Brain microvascular endothelial cell (primary cell): ENCODE results near the gene CAST.

Experiments
- DNase-seq: peaks from one replicate; pipeline ENCODE4 v3.0.0-alpha.2; 2020
- H3K27ac ChIP-seq: fragments of 250-450 bp; sonication (Bioruptor Pico); 2 replicates; pipeline ENCODE4 v1.5.1; 2020; ENCODE audit warnings: mild to moderate bottlenecking, moderate library complexity
- H3K27me3 ChIP-seq: fragments of 250-450 bp; sonication (Bioruptor Pico); replicated peaks from 2 replicates; pipeline ENCODE4 v1.5.1; 2020; ENCODE audit warnings: mild to moderate bottlenecking
- H3K36me3 ChIP-seq: fragments of 250-450 bp; sonication (Bioruptor Pico); replicated peaks from 2 replicates; pipeline ENCODE4 v1.5.1; 2020; ENCODE audit warnings: mild to moderate bottlenecking
- H3K4me3 ChIP-seq: 2 replicates; pipeline ENCODE4 v1.5.1; 2011; ENCODE audit warnings: low read depth, mild to moderate bottlenecking, control low read depth, low read length, moderate library complexity
- in situ Hi-C: cut with HindIII; loops from 2 replicates; pipeline ENCODE4 v1.10.0; 2017; ENCODE audit warnings: low sequenced_read_pairs, low pct_ligation_motif_present
- TF ChIP-seq, protein P1 (sequence below): IDR thresholded peaks from 2 replicates; pipeline ENCODE4 v1.5.1; 2011; ENCODE audit warnings: low read depth, mild to moderate bottlenecking, moderate library complexity, low read length, control low read depth, inconsistent platforms; ENCODE audit errors: missing control alignments

The CAST gene

GRCh38 chr5:96772542-96772941 lies 110.4 kb downstream of the CAST start:
- in situ Hi-C loops = no loop called here
- Histone ChIP-seq H3K4me3 (no peak overlapping the region), H3K27ac (no peak overlapping the region), H3K27me3 (no peaks in the 10 kb centered on the region), H3K36me3 (peaks cover 76% of the 10 kb centered on the region)
- TF ChIP-seq, protein P1, sequence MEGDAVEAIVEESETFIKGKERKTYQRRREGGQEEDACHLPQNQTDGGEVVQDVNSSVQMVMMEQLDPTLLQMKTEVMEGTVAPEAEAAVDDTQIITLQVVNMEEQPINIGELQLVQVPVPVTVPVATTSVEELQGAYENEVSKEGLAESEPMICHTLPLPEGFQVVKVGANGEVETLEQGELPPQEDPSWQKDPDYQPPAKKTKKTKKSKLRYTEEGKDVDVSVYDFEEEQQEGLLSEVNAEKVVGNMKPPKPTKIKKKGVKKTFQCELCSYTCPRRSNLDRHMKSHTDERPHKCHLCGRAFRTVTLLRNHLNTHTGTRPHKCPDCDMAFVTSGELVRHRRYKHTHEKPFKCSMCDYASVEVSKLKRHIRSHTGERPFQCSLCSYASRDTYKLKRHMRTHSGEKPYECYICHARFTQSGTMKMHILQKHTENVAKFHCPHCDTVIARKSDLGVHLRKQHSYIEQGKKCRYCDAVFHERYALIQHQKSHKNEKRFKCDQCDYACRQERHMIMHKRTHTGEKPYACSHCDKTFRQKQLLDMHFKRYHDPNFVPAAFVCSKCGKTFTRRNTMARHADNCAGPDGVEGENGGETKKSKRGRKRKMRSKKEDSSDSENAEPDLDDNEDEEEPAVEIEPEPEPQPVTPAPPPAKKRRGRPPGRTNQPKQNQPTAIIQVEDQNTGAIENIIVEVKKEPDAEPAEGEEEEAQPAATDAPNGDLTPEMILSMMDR = no peak
- DNase-seq = no peak

- Histone ChIP-seq H3K36me3 (peaks cover 77% of the 10 kb centered on the region), H3K27ac (no peak overlapping the region), H3K27me3 (no peaks in the 10 kb centered on the region), H3K4me3 (no peak overlapping the region)
- TF ChIP-seq, protein P1 = no peak
- in situ Hi-C loops = no loop called here
- DNase-seq = no peak
Measured at GRCh38 chr5:96775050-96775449, 112.9 kb downstream of the CAST start.

DNA sequence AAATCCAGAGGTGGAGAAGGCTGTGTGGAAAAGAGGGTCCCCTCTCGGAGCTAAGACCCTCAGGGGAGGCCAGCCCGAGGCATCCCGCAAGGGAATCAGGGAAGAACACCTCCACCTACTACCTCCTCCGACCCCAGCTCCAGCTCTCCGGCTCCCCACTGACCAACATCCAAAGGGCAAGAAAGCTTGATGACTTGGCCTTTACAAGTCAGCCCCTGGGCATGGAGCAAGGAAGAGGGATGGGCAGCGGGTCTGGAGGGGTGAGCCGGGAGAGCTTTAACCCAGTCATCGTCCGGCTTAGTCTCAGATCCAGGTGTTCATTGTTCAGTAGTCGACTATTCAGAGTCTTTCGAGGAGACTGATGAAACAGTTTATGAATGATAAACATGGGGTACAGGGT lies 113.5 kb downstream of the CAST start:
- no peak overlapping the region for H3K4me3 ChIP-seq
- TF ChIP-seq, protein P1 = no peak
- no peaks in the 10 kb centered on the region for H3K27me3 ChIP-seq
- DNase-seq = no peak
- in situ Hi-C loops = no loop called here
- H3K27ac ChIP-seq = no peak overlapping the region
- peaks cover 71% of the 10 kb centered on the region for H3K36me3 ChIP-seq

- Histone ChIP-seq H3K27me3 (no peaks in the 10 kb centered on the region), H3K27ac (no peak overlapping the region), H3K4me3 (no peak overlapping the region), H3K36me3 (peaks cover 62% of the 10 kb centered on the region)
- in situ Hi-C loops = no loop called here
- no peak for DNase-seq
- TF ChIP-seq, protein P1 = no peak
Measured at GRCh38 chr5:96776621-96777020, 114.4 kb downstream of the CAST start.

DNA sequence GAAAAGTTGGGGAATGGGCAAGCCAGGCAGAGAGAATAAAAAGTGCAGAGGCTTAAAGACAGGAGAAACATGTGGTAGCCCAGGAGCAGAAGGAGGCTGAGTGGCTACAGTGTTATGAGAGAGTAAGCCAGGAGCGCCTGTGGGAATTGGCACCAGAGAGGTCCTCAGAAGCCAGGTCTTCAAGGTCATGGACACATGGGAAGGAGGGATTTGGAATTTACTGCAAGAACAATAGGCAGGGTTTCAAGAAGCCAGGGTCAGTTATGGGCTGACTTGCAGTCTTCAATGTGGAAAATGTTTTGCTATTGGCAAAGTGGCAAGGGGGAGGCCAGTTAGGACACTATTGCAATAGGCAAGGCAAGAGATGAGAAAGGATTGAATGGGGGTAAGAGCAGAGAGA lies 116.2 kb downstream of the CAST start:
- in situ Hi-C loops = no loop called here
- Histone ChIP-seq H3K27ac (no peak overlapping the region), H3K27me3 (no peaks in the 10 kb centered on the region), H3K4me3 (no peak overlapping the region), H3K36me3 (peaks cover 59% of the 10 kb centered on the region)
- no peak for DNase-seq
- TF ChIP-seq, protein P1 = no peak

- H3K36me3 ChIP-seq = peaks cover 52% of the 10 kb centered on the region
- H3K27ac ChIP-seq = peak overlapping the region; percentile 76
- TF ChIP-seq, protein P1 = no peak
- no peak overlapping the region for H3K4me3 ChIP-seq
- no peaks in the 10 kb centered on the region for H3K27me3 ChIP-seq
- DNase-seq = peak; percentile 21
- in situ Hi-C loops = no loop called here
Measured at GRCh38 chr5:96780626-96781025, 118.5 kb downstream of the CAST start.
